IMR-90 (cell line): ENCODE measurements around the gene TIAM1. TPM values are rescaled to one million over a fixed set of nuclear protein-coding genes. Genes with fewer than 3 reads are reported as not detected.

Experiments
- ATAC-seq: fragments of 200-7000 bp; cut with Tn5 transposase; 2 replicates; pipeline ENCODE4 v1.9.1; 2020; ENCODE audit warnings: low read depth, mild to moderate bottlenecking, moderate library complexity
- BruUV-seq: library from RNA; stranded (reverse); fragments of 400-500 nt; replicated peaks from 2 replicates; lab custom pipeline; 2021; lab: Mats Ljungman, UMichigan
- CTCF ChIA-PET: fragments of 300-600 bp; formaldehyde crosslinking; extraction: SDS; loops from one replicate; lab custom pipeline; 2021; ENCODE audit warnings: antibody characterized with exemption; lab: Yijun Ruan, JAX
- POLR2A ChIA-PET: fragments of 300-600 bp; sonication (Branson Sonifier 250); formaldehyde crosslinking; loops from one replicate; lab custom pipeline; 2022; ENCODE audit warnings: antibody characterized with exemption; ENCODE audit not compliant: unreplicated experiment; lab: Charles Lee
- DNase-seq: peaks from one replicate; pipeline ENCODE4 v3.0.0; 2013
- H2AFZ ChIP-seq: replicated peaks from 2 replicates; pipeline ENCODE3; 2013; ENCODE audit warnings: low read length, mild to moderate bottlenecking; ENCODE audit not compliant: poor library complexity
- H2AK5ac ChIP-seq: 2 replicates; pipeline ENCODE4 v1.6.1; 2013; ENCODE audit warnings: low read depth, low read length, inconsistent platforms
- H2AK9ac ChIP-seq: replicated peaks from 2 replicates; pipeline ENCODE3; 2013; ENCODE audit warnings: mild to moderate bottlenecking, low read depth, low read length, moderate library complexity; ENCODE audit not compliant: poor library complexity
- H2BK120ac ChIP-seq: 2 replicates; pipeline ENCODE4 v1.6.1; 2013; ENCODE audit warnings: low read depth, low read length, inconsistent platforms
- H2BK15ac ChIP-seq: 3 replicates; pipeline ENCODE4 v1.6.1; 2013; ENCODE audit warnings: low read depth, low read length, inconsistent platforms
- H2BK20ac ChIP-seq: 2 replicates; pipeline ENCODE4 v1.6.1; 2013; ENCODE audit warnings: low read depth, mild to moderate bottlenecking, inconsistent platforms, low read length, moderate library complexity
- H2BK5ac ChIP-seq: 2 replicates; pipeline ENCODE4 v1.6.1; 2013; ENCODE audit warnings: mild to moderate bottlenecking, low read depth, low read length, inconsistent platforms; ENCODE audit not compliant: poor library complexity, severe bottlenecking
- H3K14ac ChIP-seq: replicated peaks from 2 replicates; pipeline ENCODE4 v1.6.1; 2013; ENCODE audit warnings: low read depth, low read length, inconsistent platforms
- H3K18ac ChIP-seq: 2 replicates; pipeline ENCODE4 v1.6.1; 2013; ENCODE audit warnings: low read depth, low read length, control low read depth
- H3K23ac ChIP-seq: 2 replicates; pipeline ENCODE4 v1.6.1; 2013; ENCODE audit warnings: low read depth, low read length, inconsistent platforms
- H3K27ac ChIP-seq: 2 replicates; pipeline ENCODE4 v1.5.1; 2013; ENCODE audit warnings: mild to moderate bottlenecking, control low read depth, low read length; ENCODE audit not compliant: insufficient read depth
- H3K27me3 ChIP-seq: 2 replicates; pipeline ENCODE4 v1.6.1; 2013; ENCODE audit warnings: low read length; ENCODE audit not compliant: control insufficient read depth, insufficient read depth
- H3K36me3 ChIP-seq: 2 replicates; pipeline ENCODE4 v1.6.1; 2013; ENCODE audit warnings: low read length, mixed read lengths; ENCODE audit not compliant: control insufficient read depth, insufficient read depth
- H3K4ac ChIP-seq: 2 replicates; pipeline ENCODE4 v1.6.1; 2013; ENCODE audit warnings: low read depth, low read length, inconsistent platforms
- H3K4me1 ChIP-seq: 2 replicates; pipeline ENCODE4 v1.6.1; 2013; ENCODE audit warnings: low read length, mixed read lengths; ENCODE audit not compliant: control insufficient read depth, insufficient read depth
- H3K4me2 ChIP-seq: 2 replicates; pipeline ENCODE4 v1.6.1; 2013; ENCODE audit warnings: low read depth, mild to moderate bottlenecking, control low read depth, low read length, moderate library complexity
- H3K4me3 ChIP-seq: 2 replicates; pipeline ENCODE4 v1.5.1; 2013; ENCODE audit warnings: low read depth, mild to moderate bottlenecking, control low read depth, low read length, moderate library complexity; ENCODE audit not compliant: insufficient read depth
- H3K56ac ChIP-seq: 2 replicates; pipeline ENCODE4 v1.6.1; 2013; ENCODE audit warnings: low read length, inconsistent platforms; ENCODE audit not compliant: insufficient read depth; ENCODE audit errors: extremely low read depth
- H3K79me1 ChIP-seq, 2 experiments: 2 replicates each; pipeline ENCODE4 v1.6.1; 2013; ENCODE audit warnings: low read length in 2 of 2, inconsistent platforms in 1 of 2, low read depth in 1 of 2
- H3K9ac ChIP-seq: 2 replicates; pipeline ENCODE4 v1.6.1; 2013; ENCODE audit warnings: low read depth, low read length, control low read depth
- H3K9me1 ChIP-seq: 2 replicates; pipeline ENCODE4 v1.6.1; 2013; ENCODE audit warnings: low read length, inconsistent platforms; ENCODE audit not compliant: insufficient read depth
- H3K9me3 ChIP-seq: 2 replicates; pipeline ENCODE4 v1.6.1; 2013; ENCODE audit warnings: low read length; ENCODE audit not compliant: control insufficient read depth, insufficient read depth
- H4K20me1 ChIP-seq: 2 replicates; pipeline ENCODE4 v1.6.1; 2013; ENCODE audit warnings: low read length, inconsistent platforms; ENCODE audit not compliant: insufficient read depth
- H4K5ac ChIP-seq: 2 replicates; pipeline ENCODE4 v1.6.1; 2013; ENCODE audit warnings: mild to moderate bottlenecking, low read depth, low read length, control low read depth
- H4K8ac ChIP-seq, 2 experiments: 2 replicates each; pipeline ENCODE4 v1.6.1; 2013; ENCODE audit warnings: low read depth in 2 of 2, low read length in 2 of 2, control low read depth in 1 of 2, inconsistent platforms in 1 of 2
- H4K91ac ChIP-seq: 2 replicates; pipeline ENCODE4 v1.6.1; 2013; ENCODE audit warnings: low read depth, low read length, inconsistent platforms; ENCODE audit not compliant: insufficient read depth
- FOS ChIP-seq: fragments of 150-350 bp; IDR thresholded peaks from 2 replicates; pipeline ENCODE4 v1.6.1; 2016; ENCODE audit warnings: low read depth, low read length
- MAFK ChIP-seq: IDR thresholded peaks from 2 replicates; pipeline ENCODE4 v1.6.1; 2012; ENCODE audit warnings: low read depth, low read length, improper control_type of control experiment
- POLR2A ChIP-seq: IDR thresholded peaks from 2 replicates; pipeline ENCODE4 v1.6.1; 2012; ENCODE audit warnings: mild to moderate bottlenecking, low read depth, low read length
- RAD21 ChIP-seq: IDR thresholded peaks from 2 replicates; pipeline ENCODE4 v1.6.1; 2012; ENCODE audit warnings: low read length, improper control_type of control experiment
- RCOR1 ChIP-seq: IDR thresholded peaks from 2 replicates; pipeline ENCODE4 v1.6.1; 2012; ENCODE audit warnings: mild to moderate bottlenecking, low read length, improper control_type of control experiment; ENCODE audit not compliant: insufficient replicate concordance
- RFX5 ChIP-seq: IDR thresholded peaks from 2 replicates; pipeline ENCODE4 v1.8.0; 2012; ENCODE audit warnings: low read depth, mild to moderate bottlenecking, low read length, moderate library complexity
- WGBS, 2 experiments: methylation state at CpG; one replicate each; pipeline versions ENCODE4 v1.1.5 to v1.1.7; 2013; ENCODE audit warnings: missing lambda C conversion rate in 2 of 2; ENCODE audit not compliant: insufficient read length in 1 of 2; ENCODE audit errors: extremely low coverage in 2 of 2; 5-methylcytosine and 5-hydroxymethylcytosine counted together
- dilution Hi-C: fragments of 300-500 bp; cut with HindIII; formaldehyde crosslinking; loops from one replicate; pipeline ENCODE4 v1.14.3; 2018; ENCODE audit warnings: low sequenced_read_pairs; ENCODE audit not compliant: unreplicated experiment
- in situ Hi-C: fragments of 300-500 bp; cut with MboI; formaldehyde crosslinking; loops from 3 replicates; pipeline ENCODE4 v1.14.3; 2019; ENCODE audit warnings: low sequenced_read_pairs, inconsistent platforms, mixed read lengths
- intact Hi-C: fragments of 100-400 bp; cut with micrococcal nuclease; formaldehyde crosslinking; loops from 2 replicates; pipeline ENCODE4 v1.10.0; 2022
- polyA plus RNA-seq, 3 experiments: library from polyadenylated mRNA; depleted of rRNA; stranded (reverse); fragments of >200 nt; gene quantifications; 2 replicates each; pipeline ENCODE4 v1.2.3, GENCODE V29; 2012; ENCODE audit warnings: low replicate concordance in 1 of 3
- total RNA-seq: library from RNA; depleted of rRNA; stranded (reverse); fragments of >200 nt; gene quantifications from 2 replicates; pipeline ENCODE4 v1.2.3, GENCODE V29; 2012
- TF ChIP-seq, protein P1 (sequence below): fragments of 150-350 bp; IDR thresholded peaks from 2 replicates; pipeline ENCODE4 v1.6.1; 2017; ENCODE audit warnings: mild to moderate bottlenecking, antibody characterized with exemption, low read length, low read depth

The TIAM1 gene
- total and polyA plus RNA-seq, 2 of the 4 experiments (the other 2 are of a cell fraction) = 2.9 to 9.3 TPM

DNA sequence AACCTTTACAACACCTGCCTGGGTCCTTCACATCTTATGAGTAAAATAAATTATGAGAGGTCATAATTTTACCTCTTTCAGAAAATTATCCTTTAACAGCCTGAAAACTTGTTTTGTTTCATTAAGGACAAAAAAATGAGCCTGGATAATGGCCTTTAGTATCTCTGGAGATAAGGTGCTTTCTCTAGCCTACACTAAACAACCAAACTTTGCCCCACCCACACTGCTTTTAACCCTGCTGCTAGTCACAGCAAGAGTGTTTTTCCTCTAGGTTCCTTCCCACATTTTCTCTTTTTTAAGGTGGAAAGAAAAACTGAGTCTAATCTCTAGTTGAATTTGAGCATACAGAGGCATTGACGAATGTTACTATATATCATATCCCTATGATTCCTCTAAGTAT is 204.0 kb downstream of the TIAM1 start:
- in situ Hi-C loops = no loop called here
- H4K20me1 ChIP-seq = no peaks in the 10 kb centered on the region
- no peak overlapping the region for H3K23ac ChIP-seq
- 0 out of 2 replicates have a peak, but pooled peaks cover 2% of the 10 kb centered on the region for H3K9me1 ChIP-seq
- H3K9me3 ChIP-seq = no peaks in the 10 kb centered on the region
- H2BK120ac ChIP-seq = no peak overlapping the region
- no peak overlapping the region for H2BK20ac ChIP-seq
- H3K18ac ChIP-seq = no peak overlapping the region
- ChIA-PET CTCF (no interaction called here), POLR2A (no interaction called here)
- H2AK9ac ChIP-seq = no peak overlapping the region
- H2AK5ac ChIP-seq = no peak overlapping the region
- ATAC-seq (no peak), DNase-seq (no peak)
- WGBS, 2 experiments = no CpG with 5 or more reads among the region's 1 CpG
- no peaks in the 10 kb centered on the region for H3K36me3 ChIP-seq
- H3K4ac ChIP-seq = no peak overlapping the region
- no peaks in the 10 kb centered on the region for H3K79me1 ChIP-seq
- dilution Hi-C loops = no loop called here
- no TSS peak for BruUV-seq
- H3K27me3 ChIP-seq = no peaks in the 10 kb centered on the region
- intact Hi-C loops = no loop called here
- H3K4me1 ChIP-seq = no peaks in the 10 kb centered on the region; the same call in 1 of the 2 replicates
- H3K56ac ChIP-seq = no peak overlapping the region
- H2AFZ ChIP-seq = no peak overlapping the region
- H3K27ac ChIP-seq = no peak overlapping the region
- no peak overlapping the region for H3K14ac ChIP-seq
- H3K4me2 ChIP-seq = no peak overlapping the region
- TF ChIP-seq RAD21 (no peak), RCOR1 (no peak), MAFK (no peak), POLR2A (no peak), RFX5 (no peak), FOS (no peak)
- TF ChIP-seq, protein P1, sequence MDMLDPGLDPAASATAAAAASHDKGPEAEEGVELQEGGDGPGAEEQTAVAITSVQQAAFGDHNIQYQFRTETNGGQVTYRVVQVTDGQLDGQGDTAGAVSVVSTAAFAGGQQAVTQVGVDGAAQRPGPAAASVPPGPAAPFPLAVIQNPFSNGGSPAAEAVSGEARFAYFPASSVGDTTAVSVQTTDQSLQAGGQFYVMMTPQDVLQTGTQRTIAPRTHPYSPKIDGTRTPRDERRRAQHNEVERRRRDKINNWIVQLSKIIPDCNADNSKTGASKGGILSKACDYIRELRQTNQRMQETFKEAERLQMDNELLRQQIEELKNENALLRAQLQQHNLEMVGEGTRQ = no peak
- H4K5ac ChIP-seq = no peak overlapping the region
- H4K91ac ChIP-seq = no peak overlapping the region
- H3K9ac ChIP-seq = no peak overlapping the region
- H2BK15ac ChIP-seq = no peak overlapping the region
- no peak overlapping the region for H4K8ac ChIP-seq
- no peak overlapping the region for H3K4me3 ChIP-seq
- no peak overlapping the region for H2BK5ac ChIP-seq
